C4-2B (cell line): ENCODE results near the gene BOLL.

Experiments
- ZFX ChIP-seq: fragments of 450-650 bp; IDR thresholded peaks from 2 replicates; pipeline ENCODE4 v1.6.1; 2017
- TF ChIP-seq, protein P1 (sequence below): fragments of 450-650 bp; conservative IDR thresholded peaks from 2 replicates; pipeline ENCODE4 v1.5.1; 2017; ENCODE audit warnings: mild to moderate bottlenecking

DNA sequence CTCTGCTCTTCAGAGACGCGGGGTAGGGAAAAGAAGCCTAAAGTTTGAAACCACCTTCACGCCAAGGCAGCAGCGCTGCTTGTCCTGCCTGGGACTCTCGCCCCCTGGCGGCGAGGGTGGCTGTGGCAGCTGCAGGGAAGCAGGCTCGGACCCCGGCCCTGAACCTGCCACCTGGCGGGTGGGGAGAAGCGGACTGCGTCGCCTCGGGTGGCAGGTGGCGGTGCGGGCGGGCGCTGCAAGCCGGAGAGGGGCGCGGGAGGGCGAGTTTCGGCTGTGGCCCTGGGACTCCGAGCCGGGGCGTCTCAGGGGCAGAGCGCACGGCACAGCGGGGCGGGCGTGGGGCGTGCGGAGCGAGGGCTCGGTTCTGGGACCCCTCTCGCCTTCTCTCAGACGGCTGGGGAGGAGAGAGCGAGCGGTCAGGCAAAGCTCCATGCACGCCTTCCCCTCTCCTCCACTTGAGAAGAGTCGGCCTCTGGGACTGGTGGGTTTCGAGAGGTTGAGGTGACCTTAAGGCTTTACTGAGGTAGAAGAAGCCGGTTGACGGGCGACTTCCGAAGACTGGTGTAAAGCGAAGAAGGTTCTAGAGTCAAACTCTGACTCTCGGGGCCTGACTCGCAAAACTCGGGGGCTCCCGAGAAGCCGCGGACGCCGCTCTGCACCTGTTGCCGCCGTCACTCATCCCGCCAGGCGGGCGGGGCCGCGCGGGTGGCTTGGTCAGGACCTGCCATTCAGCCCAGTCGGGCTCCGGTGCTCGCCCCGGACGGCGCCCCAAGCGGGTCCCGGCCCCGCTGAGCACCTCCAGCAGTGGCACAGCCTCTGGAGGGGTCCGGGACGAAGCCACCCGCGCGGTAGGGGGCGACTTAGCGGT lies 1.1 kb upstream of the BOLL start:
- TF ChIP-seq, protein P1, sequence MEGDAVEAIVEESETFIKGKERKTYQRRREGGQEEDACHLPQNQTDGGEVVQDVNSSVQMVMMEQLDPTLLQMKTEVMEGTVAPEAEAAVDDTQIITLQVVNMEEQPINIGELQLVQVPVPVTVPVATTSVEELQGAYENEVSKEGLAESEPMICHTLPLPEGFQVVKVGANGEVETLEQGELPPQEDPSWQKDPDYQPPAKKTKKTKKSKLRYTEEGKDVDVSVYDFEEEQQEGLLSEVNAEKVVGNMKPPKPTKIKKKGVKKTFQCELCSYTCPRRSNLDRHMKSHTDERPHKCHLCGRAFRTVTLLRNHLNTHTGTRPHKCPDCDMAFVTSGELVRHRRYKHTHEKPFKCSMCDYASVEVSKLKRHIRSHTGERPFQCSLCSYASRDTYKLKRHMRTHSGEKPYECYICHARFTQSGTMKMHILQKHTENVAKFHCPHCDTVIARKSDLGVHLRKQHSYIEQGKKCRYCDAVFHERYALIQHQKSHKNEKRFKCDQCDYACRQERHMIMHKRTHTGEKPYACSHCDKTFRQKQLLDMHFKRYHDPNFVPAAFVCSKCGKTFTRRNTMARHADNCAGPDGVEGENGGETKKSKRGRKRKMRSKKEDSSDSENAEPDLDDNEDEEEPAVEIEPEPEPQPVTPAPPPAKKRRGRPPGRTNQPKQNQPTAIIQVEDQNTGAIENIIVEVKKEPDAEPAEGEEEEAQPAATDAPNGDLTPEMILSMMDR, result peak; percentile 58
- no peak for TF ChIP-seq ZFX
